OCI-LY3 (cell line): ENCODE results near the gene FRMD4A.
"Not testable (repeated sequence)": the region's sequence is repeated elsewhere in the genome, so short reads cannot be mapped to it uniquely, and the experiment has no call there.

Source experiments
- H2AFZ ChIP-seq: fragments of 200-600, 300-600 bp; shearing (Covaris generic); 2 replicates; pipeline ENCODE4 v1.6.0; 2014; ENCODE audit warnings: antibody characterized with exemption, low read depth, low read length
- H3K27ac ChIP-seq: fragments of 200-600, 300-600 bp; sonication (generic); 2 replicates; pipeline ENCODE4 v1.5.1; 2014; ENCODE audit warnings: mild to moderate bottlenecking, low read length, moderate library complexity, mixed read lengths
- H3K27me3 ChIP-seq: fragments of 200-600, 300-600 bp; sonication (generic); 2 replicates; pipeline ENCODE4 v1.6.1; 2014; ENCODE audit warnings: low read depth, low read length, mixed read lengths
- H3K36me3 ChIP-seq: fragments of 200-600, 300-600 bp; sonication (generic); replicated peaks from 2 replicates; pipeline ENCODE3; 2014; ENCODE audit warnings: low read depth, low read length, mixed read lengths
- H3K4me1 ChIP-seq: fragments of 300-600, 200-600 bp; sonication (generic); 2 replicates; pipeline ENCODE4 v1.6.1; 2014; ENCODE audit warnings: low read length, mixed read lengths
- H3K4me2 ChIP-seq: fragments of 200-600, 300-600 bp; sonication (generic); 2 replicates; pipeline ENCODE4 v1.6.1; 2014; ENCODE audit warnings: low read length, mixed read lengths
- H3K4me3 ChIP-seq: fragments of 300-600, 200-600 bp; sonication (generic); 2 replicates; pipeline ENCODE4 v1.5.1; 2014; ENCODE audit warnings: antibody characterized with exemption, mild to moderate bottlenecking, low read length, moderate library complexity
- H3K79me2 ChIP-seq: fragments of 300-600, 200-600 bp; shearing (Covaris generic); 2 replicates; pipeline ENCODE4 v1.6.1; 2014; ENCODE audit warnings: mild to moderate bottlenecking, low read length, mixed read lengths
- H3K9ac ChIP-seq: fragments of 300-600, 200-600 bp; shearing (Covaris generic); 2 replicates; pipeline ENCODE4 v1.6.0; 2014; ENCODE audit warnings: mild to moderate bottlenecking, low read length, moderate library complexity
- H3K9me3 ChIP-seq: fragments of 200-600, 300-600 bp; shearing (Covaris generic); 2 replicates; pipeline ENCODE4 v1.6.1; 2014; ENCODE audit warnings: low read length, mixed read lengths; ENCODE audit not compliant: insufficient read depth
- H4K20me1 ChIP-seq: fragments of 200-600, 300-600 bp; sonication (generic); 2 replicates; pipeline ENCODE4 v1.6.1; 2016; ENCODE audit warnings: low read length, mixed read lengths; ENCODE audit not compliant: insufficient read depth
- CTCF ChIP-seq: fragments of 200-600, 300-600 bp; sonication (generic); IDR thresholded peaks from 2 replicates; pipeline ENCODE4 v1.5.1; 2014; ENCODE audit warnings: antibody characterized with exemption, low read length, low read depth
- EZH2phosphoT487 ChIP-seq: fragments of 200-600 bp; shearing (Covaris generic); IDR thresholded peaks from 2 replicates; pipeline ENCODE4 v1.6.1; 2018; ENCODE audit warnings: antibody characterized with exemption, mixed run types, low read depth

Gene FRMD4A

GRCh38 chr10:13787015-13787421 lies 543.7 kb downstream of the FRMD4A start:
- H3K4me3 ChIP-seq: peak overlapping the region; percentile 66
- H3K9me3 ChIP-seq: no peaks in the 10 kb centered on the region
- H3K4me1 ChIP-seq: peaks cover 36% of the 10 kb centered on the region
- peak overlapping the region; percentile 84; the same call in 1 of the 2 replicates for H2AFZ ChIP-seq
- H4K20me1 ChIP-seq: no peaks in the 10 kb centered on the region
- TF ChIP-seq EZH2phosphoT487: no peak
- TF ChIP-seq CTCF: no peak
- no peaks in the 10 kb centered on the region for H3K36me3 ChIP-seq
- H3K27ac ChIP-seq: peak overlapping the region; percentile 67
- peak overlapping the region; percentile 85 for H3K4me2 ChIP-seq
- no peaks in the 10 kb centered on the region for H3K79me2 ChIP-seq
- peaks cover 5% of the 10 kb centered on the region; the same call in 1 of the 2 replicates for H3K27me3 ChIP-seq
- peak overlapping the region; percentile 57 for H3K9ac ChIP-seq

GRCh38 chr10:13784067-13784466 lies 546.7 kb downstream of the FRMD4A start:
- TF ChIP-seq EZH2phosphoT487 (no peak), CTCF (peak; percentile 55)
- H3K27ac ChIP-seq: no peak overlapping the region
- H3K9ac ChIP-seq: no peak overlapping the region
- no peaks in the 10 kb centered on the region for H3K36me3 ChIP-seq
- H3K4me1 ChIP-seq: peaks cover 41% of the 10 kb centered on the region
- no peak overlapping the region for H3K4me3 ChIP-seq
- no peaks in the 10 kb centered on the region for H3K27me3 ChIP-seq
- no peak overlapping the region for H2AFZ ChIP-seq
- H3K9me3 ChIP-seq: no peaks in the 10 kb centered on the region
- H3K79me2 ChIP-seq: no peaks in the 10 kb centered on the region
- H3K4me2 ChIP-seq: no peak overlapping the region
- H4K20me1 ChIP-seq: no peaks in the 10 kb centered on the region

GRCh38 chr10:13779748-13780147 lies 551.0 kb downstream of the FRMD4A start:
- H3K9me3 ChIP-seq: no peaks in the 10 kb centered on the region
- H3K27me3 ChIP-seq: no peaks in the 10 kb centered on the region
- H3K4me2 ChIP-seq: no peak overlapping the region
- H4K20me1 ChIP-seq: no peaks in the 10 kb centered on the region
- no peak overlapping the region for H3K27ac ChIP-seq
- H3K9ac ChIP-seq: no peak overlapping the region
- H3K4me1 ChIP-seq: peaks cover 44% of the 10 kb centered on the region
- no peak overlapping the region for H2AFZ ChIP-seq
- TF ChIP-seq CTCF: no peak
- TF ChIP-seq EZH2phosphoT487: no peak
- H3K79me2 ChIP-seq: no peaks in the 10 kb centered on the region
- H3K4me3 ChIP-seq: no peak overlapping the region
- no peaks in the 10 kb centered on the region for H3K36me3 ChIP-seq

- not testable (repeated sequence) for H2AFZ ChIP-seq, H3K79me2 ChIP-seq, H3K27me3 ChIP-seq, H3K36me3 ChIP-seq, H3K4me2 ChIP-seq, H3K4me3 ChIP-seq, H3K27ac ChIP-seq, H3K9ac ChIP-seq, H3K9me3 ChIP-seq, H4K20me1 ChIP-seq
- peaks cover 54% of the 10 kb centered on the region for H3K4me1 ChIP-seq
Measured at GRCh38 chr10:13778693-13778960, 552.1 kb downstream of the FRMD4A start.

- Histone ChIP-seq H3K4me2 (peak overlapping the region; percentile 80), H3K4me3 (peak overlapping the region; percentile 65), H3K36me3 (no peaks in the 10 kb centered on the region), H2AFZ (peak overlapping the region; percentile 40; the same call in 1 of the 2 replicates), H3K27ac (0 out of 2 replicates have a peak overlapping the region, but pooled peaks have one; percentile 3), H4K20me1 (no peaks in the 10 kb centered on the region), H3K4me1 (peaks cover 64% of the 10 kb centered on the region), H3K79me2 (no peaks in the 10 kb centered on the region), H3K9me3 (no peaks in the 10 kb centered on the region), H3K9ac (peak overlapping the region; percentile 49), H3K27me3 (no peaks in the 10 kb centered on the region)
- no peak for TF ChIP-seq CTCF
- no peak for TF ChIP-seq EZH2phosphoT487
Measured at GRCh38 chr10:13776861-13777311, 553.8 kb downstream of the FRMD4A start.
